GM12865 (cell line): Measurements from ENCODE around the gene ITGA6.

Experiments
- DNase-seq: peaks from one replicate; pipeline ENCODE4 v3.0.0; 2010; ENCODE audit warnings: low read depth
- H3K4me3 ChIP-seq: 2 replicates; pipeline ENCODE4 v1.5.1; 2011; ENCODE audit warnings: mild to moderate bottlenecking, low read depth, low read length, control low read depth
- CTCF ChIP-seq: IDR thresholded peaks from 2 replicates; pipeline ENCODE4 v1.5.1; 2011; ENCODE audit warnings: low read length, control low read depth, low read depth, inconsistent platforms; ENCODE audit not compliant: insufficient read depth; ENCODE audit errors: missing control alignments

Gene ITGA6

GRCh38 chr2:172439911-172440310 is 12.5 kb downstream of the ITGA6 start:
- DNase-seq = no peak
- no peak for TF ChIP-seq CTCF
- H3K4me3 ChIP-seq = no peak overlapping the region

GRCh38 chr2:172440795-172441194 is 13.4 kb downstream of the ITGA6 start:
- DNase-seq = peak; percentile 56

GRCh38 chr2:172442072-172442895 is 14.9 kb downstream of the ITGA6 start:
- DNase-seq = no peak
- H3K4me3 ChIP-seq = no peak overlapping the region
- no peak for TF ChIP-seq CTCF

More at GRCh38 chr2:172440795-172441194, 13.4 kb downstream of the ITGA6 start:
- no peak for TF ChIP-seq CTCF
- H3K4me3 ChIP-seq = no peak overlapping the region

GRCh38 chr2:172445851-172446250 is 18.5 kb downstream of the ITGA6 start:
- no peak for DNase-seq
- TF ChIP-seq CTCF = no peak
- H3K4me3 ChIP-seq = no peak overlapping the region

GRCh38 chr2:172446474-172447063 is 19.2 kb downstream of the ITGA6 start:
- DNase-seq = no peak
- no peak for TF ChIP-seq CTCF

GRCh38 chr2:172447811-172448493 is 20.6 kb downstream of the ITGA6 start:
- no peak overlapping the region for H3K4me3 ChIP-seq
- TF ChIP-seq CTCF = no peak
- no peak for DNase-seq

More at GRCh38 chr2:172446474-172447063, 19.2 kb downstream of the ITGA6 start:
- no peak overlapping the region for H3K4me3 ChIP-seq
